GM03348 (cell line): ENCODE measurements around the gene GCK.
"Not testable (repeated sequence)": the region's sequence is repeated elsewhere in the genome, so short reads cannot be mapped to it uniquely, and the experiment has no call there.

Experiments
- DNase-seq: peaks from one replicate; pipeline ENCODE4 v3.0.0; 2012; ENCODE audit warnings: low spot score

The GCK gene

DNA sequence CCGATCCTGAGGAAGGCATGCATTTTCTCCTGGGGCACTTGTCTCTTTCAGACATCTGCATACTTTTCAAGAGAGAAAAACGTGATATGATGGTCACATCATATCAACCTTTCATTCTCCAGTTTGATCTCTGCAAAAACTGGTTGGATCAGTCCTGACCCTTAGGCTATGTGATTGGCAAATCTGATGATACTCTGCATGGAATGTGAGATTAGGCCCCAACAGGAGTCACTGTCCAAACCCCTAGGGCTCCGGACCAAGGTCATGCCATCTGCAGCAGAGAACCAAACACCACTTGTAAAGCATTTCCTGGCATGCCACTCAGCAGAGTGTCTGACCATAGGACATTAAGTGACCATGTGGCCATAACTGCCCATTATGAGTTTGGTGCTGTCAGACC is 8.6 kb downstream of the GCK start:
- DNase-seq, result no peak

DNA sequence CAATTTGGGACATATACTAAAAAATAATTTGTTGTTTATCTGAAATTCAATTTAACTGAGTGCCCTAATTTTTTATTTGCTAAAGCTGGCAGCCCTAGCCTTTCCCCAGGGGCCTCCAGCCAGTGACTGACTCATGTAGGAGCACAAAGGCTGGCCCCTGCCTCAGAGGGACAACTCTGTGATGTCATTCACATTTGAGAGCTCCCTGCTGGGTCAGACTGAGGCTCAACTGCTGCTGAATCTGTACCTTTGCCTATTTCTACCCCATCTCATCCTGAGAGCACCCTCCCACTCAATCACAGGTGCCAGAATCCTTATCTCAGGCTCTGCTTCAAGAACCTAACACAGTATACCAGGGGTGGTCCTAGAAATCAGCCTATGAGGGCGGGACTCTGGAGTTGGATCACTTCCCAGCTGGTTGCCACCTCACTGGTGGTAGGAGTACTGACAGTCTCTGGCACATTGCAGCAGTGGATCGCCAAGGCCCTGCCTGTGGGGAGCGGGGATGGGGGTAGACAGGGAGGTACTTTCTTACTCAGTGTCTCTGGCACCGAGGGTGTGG is 11.6 kb downstream of the GCK start:
- DNase-seq, result no peak

- no peak for DNase-seq
These were observed 12.8 kb downstream of the GCK start for GRCh38 chr7:44176486-44176885.

- DNase-seq, result no peak
These were observed 13.5 kb downstream of the GCK start for GRCh38 chr7:44175730-44176129.

GRCh38 chr7:44174694-44174948 is 14.6 kb downstream of the GCK start:
- DNase-seq, result not testable (repeated sequence)

- DNase-seq, result no peak
These were observed 15.1 kb downstream of the GCK start for GRCh38 chr7:44173911-44174693.

GRCh38 chr7:44172803-44173424 is 16.3 kb downstream of the GCK start:
- no peak for DNase-seq

- DNase-seq, result no peak
These were observed 16.9 kb downstream of the GCK start for GRCh38 chr7:44172352-44172751.

GRCh38 chr7:44171901-44172300 is 17.3 kb downstream of the GCK start:
- not testable (repeated sequence) for DNase-seq

- no peak for DNase-seq
These were observed 21.3 kb downstream of the GCK start for GRCh38 chr7:44167920-44168319.

DNA sequence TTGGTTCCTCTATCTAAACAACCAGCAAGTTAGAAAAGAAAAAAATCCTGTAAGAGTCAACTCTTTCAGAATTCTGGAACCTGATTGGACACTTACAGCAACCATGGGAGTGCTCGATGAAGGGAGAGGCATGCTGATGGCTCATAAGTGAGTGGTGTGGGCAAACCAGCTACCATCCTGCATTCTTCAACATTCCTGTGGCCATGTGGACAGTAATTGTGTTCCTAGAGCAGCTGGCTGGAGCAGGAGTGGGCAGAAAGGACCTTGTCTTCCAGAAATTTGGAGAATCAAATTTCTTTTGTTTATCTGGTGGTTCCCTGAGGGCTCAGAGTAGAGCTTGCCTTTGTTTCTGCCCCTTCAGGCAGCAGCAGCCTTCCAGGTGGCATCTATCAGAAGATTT is 25.6 kb downstream of the GCK start:
- peak; percentile 94 for DNase-seq

GRCh38 chr7:44162785-44163395 is 26.3 kb downstream of the GCK start:
- no peak for DNase-seq

GRCh38 chr7:44162179-44162578 is 27.1 kb downstream of the GCK start:
- DNase-seq, result no peak

DNA sequence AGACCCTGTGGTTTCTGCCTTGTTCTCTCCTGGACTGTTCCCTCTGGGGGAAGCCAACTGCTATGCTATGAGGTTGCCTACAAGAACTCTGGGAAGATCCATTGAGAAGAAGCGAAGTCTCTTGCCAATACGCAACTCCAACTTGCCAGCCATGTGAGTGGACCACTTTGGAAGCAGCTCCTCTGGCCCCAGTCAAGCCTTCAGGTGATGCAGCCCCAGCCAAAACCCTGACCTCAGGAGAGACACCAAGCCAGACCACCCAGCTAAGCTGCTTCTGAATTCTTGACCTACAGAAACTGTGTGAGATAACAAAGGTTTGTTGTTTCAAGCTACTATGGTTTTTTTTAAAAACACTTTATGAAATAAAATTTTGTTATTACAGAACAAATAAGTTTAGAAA is 27.9 kb downstream of the GCK start:
- DNase-seq, result no peak

- DNase-seq, result no peak
These were observed 29.2 kb downstream of the GCK start for GRCh38 chr7:44159824-44160630.

DNA sequence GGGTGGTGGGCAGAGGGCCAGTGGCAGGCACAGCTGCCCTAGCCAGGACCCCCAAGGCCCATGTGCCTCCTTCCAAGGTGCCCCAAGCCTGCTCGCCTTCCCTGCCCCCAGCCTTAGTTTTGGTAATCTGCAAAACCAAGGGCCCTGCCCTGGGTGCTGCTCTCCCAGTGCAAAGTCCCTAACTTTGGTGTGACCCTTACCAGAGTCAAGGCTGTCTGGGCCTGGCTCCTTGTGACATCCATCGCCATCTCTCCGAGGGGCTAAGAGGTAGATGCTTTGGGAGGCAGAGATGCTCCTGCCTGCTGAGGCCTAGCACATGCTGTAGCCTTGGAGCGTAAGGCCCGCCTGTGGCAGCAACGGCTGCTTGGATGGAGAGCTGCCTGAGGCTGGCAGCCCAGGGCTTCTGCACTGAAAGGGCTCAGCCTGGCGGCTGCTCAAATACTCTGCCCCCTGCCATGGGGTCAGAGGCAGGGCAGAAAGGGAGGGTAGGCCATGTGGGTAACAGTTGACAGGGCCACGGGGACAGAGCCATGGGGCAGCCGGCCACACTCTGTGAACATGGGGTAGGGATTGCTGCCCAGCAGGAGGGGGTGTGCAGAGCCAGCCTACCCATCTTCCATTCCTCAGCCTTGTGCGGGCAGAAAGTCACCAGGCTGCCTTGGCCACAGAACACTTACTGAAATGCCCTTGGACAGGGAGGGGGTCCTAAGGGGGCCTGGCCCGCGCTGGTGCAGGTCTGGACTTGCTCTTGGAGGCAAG is 30.2 kb downstream of the GCK start:
- DNase-seq, result no peak

- DNase-seq, result no peak
These were observed 31.0 kb downstream of the GCK start for GRCh38 chr7:44158096-44158872.

DNA sequence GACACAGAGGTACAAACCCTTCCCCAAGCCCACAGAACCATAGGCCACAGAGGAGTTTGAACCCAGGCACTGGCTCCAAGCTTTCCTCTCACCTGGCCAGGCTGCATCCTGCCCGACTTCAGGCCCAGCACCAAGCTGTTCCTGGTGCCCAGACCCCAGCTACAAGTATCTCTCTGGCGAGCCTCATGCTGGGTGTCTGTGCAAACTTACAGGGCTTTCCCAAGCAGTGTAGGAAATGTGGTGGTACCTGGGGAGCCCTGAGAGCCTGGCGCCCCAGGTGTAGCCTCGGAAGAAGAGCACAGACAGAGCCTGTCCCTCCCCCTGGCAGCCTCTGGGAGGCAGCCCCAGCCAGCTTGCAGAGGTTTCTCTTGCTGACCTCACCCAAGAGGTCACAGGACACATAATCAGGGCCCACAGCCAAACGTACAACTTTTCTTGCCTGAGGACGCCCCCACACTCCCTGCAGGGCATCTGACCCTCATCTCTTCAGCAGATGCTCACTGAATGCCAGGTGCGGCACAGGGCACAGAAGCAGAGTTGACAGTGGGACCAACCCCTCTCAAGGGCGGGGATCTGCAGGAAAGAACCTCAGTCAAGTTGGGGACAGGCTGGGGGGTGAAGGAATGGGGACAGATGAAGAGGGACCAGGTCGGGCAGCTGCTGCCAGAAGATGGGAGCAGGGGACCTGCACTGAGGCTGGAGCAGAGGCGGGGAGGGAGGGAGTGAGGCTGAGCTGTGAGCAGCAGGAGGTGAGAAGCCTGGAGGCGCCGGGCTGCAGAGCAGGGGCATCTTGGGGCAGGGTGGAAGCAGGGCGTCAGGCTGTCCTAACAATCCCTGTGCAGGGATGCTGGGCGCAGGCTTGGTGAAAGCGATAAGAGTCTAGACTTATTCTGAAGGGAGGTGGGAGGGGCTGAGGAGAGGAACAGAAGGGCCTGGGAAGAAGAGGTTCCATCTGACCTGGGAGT is 31.8 kb downstream of the GCK start:
- no peak for DNase-seq

GRCh38 chr7:44156453-44157010 is 32.7 kb downstream of the GCK start:
- DNase-seq, result no peak
